ENCODE data around the gene SLC6A3. TPM values are rescaled to one million over a fixed set of nuclear protein-coding genes. Genes with fewer than 3 reads are reported as not detected.
"Not testable (repeated sequence)": the region's sequence is repeated elsewhere in the genome, so short reads cannot be mapped to it uniquely, and the experiment has no call there.

The SLC6A3 gene
- total RNA-seq, 1 experiment from 2014 or later, result not detected

- no peaks in the 10 kb centered on the region for H3K36me3 ChIP-seq (ENCODE audit: control insufficient read depth, insufficient read depth, low read length)
- ChIA-PET POLR2A (no interaction called here), CTCF (no interaction called here)
- H3K36me3 Mint-ChIP-seq (ENCODE audit: insufficient read depth, unreplicated experiment), result no peaks in the 10 kb centered on the region
- H3K27ac Mint-ChIP-seq (ENCODE audit: unreplicated experiment), result no peak overlapping the region
- no peaks in the 10 kb centered on the region for H3K9me3 Mint-ChIP-seq (ENCODE audit: unreplicated experiment)
- TF ChIP-seq CTCF (IDR thresholded peaks at IDR 0.05; ENCODE audit: insufficient read depth in 1 of 2, low read depth in 1 of 2, low read length in 1 of 2, severe bottlenecking in 1 of 2, unreplicated experiment in 1 of 2), result no peak
- no peak overlapping the region for H3K4me3 ChIP-seq (ENCODE audit: low read depth, low read length)
- no peak for DNase-seq
- no TSS peak for BruUV-seq (replicated peaks)
- intact Hi-C loops (cut with micrococcal nuclease; ENCODE audit: unreplicated experiment), result no loop called here
- no peaks in the 10 kb centered on the region; the same call in 1 of the 2 replicates for H3K27me3 ChIP-seq (replicated peaks; ENCODE audit: control insufficient read depth, insufficient read depth, low read length)
- H3K9me3 ChIP-seq, result no peaks in the 10 kb centered on the region
- H3K4me1 ChIP-seq, result no peaks in the 10 kb centered on the region
- H3K4me3 Mint-ChIP-seq (ENCODE audit: unreplicated experiment), result no peak overlapping the region
- peaks cover 9% of the 10 kb centered on the region for H3K27me3 Mint-ChIP-seq (ENCODE audit: insufficient read depth, unreplicated experiment)
- no peaks in the 10 kb centered on the region for H3K4me1 Mint-ChIP-seq (ENCODE audit: low read depth, unreplicated experiment)
Observed at GRCh38 chr5:1374030-1374678, 71.1 kb downstream of the SLC6A3 start.

- H3K4me3 Mint-ChIP-seq (ENCODE audit: unreplicated experiment); H3K27ac Mint-ChIP-seq (ENCODE audit: unreplicated experiment); DNase-seq; H3K36me3 Mint-ChIP-seq (ENCODE audit: insufficient read depth, unreplicated experiment); H3K27me3 ChIP-seq (replicated peaks; ENCODE audit: control insufficient read depth, insufficient read depth, low read length); intact Hi-C loops (cut with micrococcal nuclease; ENCODE audit: unreplicated experiment); BruUV-seq (replicated peaks); H3K4me3 ChIP-seq (ENCODE audit: low read depth, low read length); H3K4me1 Mint-ChIP-seq (ENCODE audit: low read depth, unreplicated experiment); POLR2A ChIA-PET; H3K9me3 Mint-ChIP-seq (ENCODE audit: unreplicated experiment); H3K4me1 ChIP-seq; H3K36me3 ChIP-seq (ENCODE audit: control insufficient read depth, insufficient read depth, low read length); H3K9me3 ChIP-seq; CTCF ChIA-PET: not testable (repeated sequence)
- H3K27me3 Mint-ChIP-seq (ENCODE audit: insufficient read depth, unreplicated experiment), result peaks cover 12% of the 10 kb centered on the region
Observed at GRCh38 chr5:1371972-1372342, 73.3 kb downstream of the SLC6A3 start.

GRCh38 chr5:1371218-1371971 lies 73.8 kb downstream of the SLC6A3 start:
- Histone ChIP-seq H3K27me3 (replicated peaks; ENCODE audit: control insufficient read depth, insufficient read depth, low read length) (no peaks in the 10 kb centered on the region; the same call in 1 of the 2 replicates), H3K4me3 (ENCODE audit: low read depth, low read length) (no peak overlapping the region)
- intact Hi-C loops (cut with micrococcal nuclease; ENCODE audit: unreplicated experiment), result no loop called here

More at GRCh38 chr5:1371218-1371971, 73.8 kb downstream of the SLC6A3 start:
- Mint-ChIP-seq H3K36me3 (ENCODE audit: insufficient read depth, unreplicated experiment) (no peaks in the 10 kb centered on the region), H3K4me3 (ENCODE audit: unreplicated experiment) (no peak overlapping the region), H3K27me3 (ENCODE audit: insufficient read depth, unreplicated experiment) (peaks cover 13% of the 10 kb centered on the region), H3K9me3 (ENCODE audit: unreplicated experiment) (no peaks in the 10 kb centered on the region), H3K27ac (ENCODE audit: unreplicated experiment) (no peak overlapping the region), H3K4me1 (ENCODE audit: low read depth, unreplicated experiment) (no peaks in the 10 kb centered on the region)
- DNase-seq, result no peak
- TF ChIP-seq CTCF (IDR thresholded peaks at IDR 0.05; ENCODE audit: insufficient read depth in 1 of 2, low read depth in 1 of 2, low read length in 1 of 2, severe bottlenecking in 1 of 2, unreplicated experiment in 1 of 2), result no peak
- Histone ChIP-seq H3K4me1 (no peaks in the 10 kb centered on the region), H3K9me3 (no peaks in the 10 kb centered on the region), H3K36me3 (ENCODE audit: control insufficient read depth, insufficient read depth, low read length) (no peaks in the 10 kb centered on the region)
- POLR2A ChIA-PET, result no interaction called here
- no TSS peak for BruUV-seq (replicated peaks)
- CTCF ChIA-PET, result no interaction called here

Data from Caco-2 (cell line).